SK-N-MC (cell line): ENCODE results near the gene ITIH3.

Experiments
- FOXP2 ChIP-seq: optimal IDR thresholded peaks from 2 replicates; pipeline ENCODE3; 2011; ENCODE audit warnings: mild to moderate bottlenecking, moderate library complexity; ENCODE audit not compliant: insufficient read depth; ENCODE audit errors: extremely low read length, control extremely low read depth
- POLR2AphosphoS5 ChIP-seq: IDR thresholded peaks from 2 replicates; pipeline ENCODE4 v1.6.1; 2012; ENCODE audit warnings: mild to moderate bottlenecking, low read depth, low read length, borderline replicate concordance

DNA sequence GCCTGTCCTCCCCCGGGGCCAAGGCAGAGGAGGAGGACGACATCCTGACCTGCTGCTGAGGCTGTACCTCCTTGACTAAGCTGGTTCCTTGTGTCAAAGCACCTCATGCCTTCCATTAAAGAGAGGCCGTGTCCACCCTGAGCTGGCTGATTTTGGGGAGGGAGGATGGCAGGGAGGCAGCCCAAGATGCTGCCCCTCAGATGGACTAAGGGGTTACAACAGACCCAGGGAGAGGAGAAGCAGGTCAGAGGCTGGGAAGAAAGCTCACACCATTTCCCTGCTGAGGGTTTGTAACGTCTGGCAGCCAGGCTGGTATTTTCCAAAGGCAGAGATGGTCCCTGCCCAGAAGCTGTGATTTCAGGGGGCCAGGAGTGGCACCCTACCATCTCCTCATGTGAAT is 2.7 kb upstream of the ITIH3 start:
- no peak for TF ChIP-seq POLR2AphosphoS5
- TF ChIP-seq FOXP2, result no peak
